Measurements from ENCODE around the gene MT1G.
A peak's percentile ranks its signal among the peaks of the same experiment; 100 is the strongest.

Gene MT1G

DNA sequence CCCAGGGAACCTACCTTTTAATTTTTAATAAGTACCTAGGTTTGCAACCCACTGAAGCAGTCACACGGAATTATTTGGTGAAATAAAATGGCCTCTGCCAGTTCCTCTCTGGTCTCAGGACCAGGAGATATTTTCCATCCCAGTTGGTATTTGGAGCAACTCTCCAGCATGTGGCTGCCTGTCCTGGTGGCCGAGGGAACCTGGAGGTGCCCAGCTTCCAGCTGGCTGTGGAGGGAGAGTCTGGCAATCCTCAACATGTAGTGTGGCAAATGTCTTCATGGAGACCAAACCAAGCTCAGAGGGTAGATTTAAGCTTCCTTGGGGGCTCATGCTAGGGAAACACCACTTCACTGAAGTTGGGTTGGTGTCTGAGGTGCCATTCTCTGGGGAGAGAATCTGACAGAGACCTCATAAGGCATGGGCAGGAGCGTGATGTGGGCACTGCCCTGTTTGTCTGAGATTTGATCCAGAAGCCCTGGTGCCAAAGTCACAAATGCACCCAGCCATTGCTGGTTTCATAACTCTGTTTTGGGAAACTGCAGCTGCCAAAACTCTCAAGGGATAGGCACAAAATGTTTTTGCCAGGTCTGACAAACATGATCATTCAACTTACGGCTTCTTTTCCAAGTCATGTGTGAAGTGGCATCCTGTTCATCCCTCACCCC lies 17.2 kb upstream of the MT1G start:
- Histone ChIP-seq H3K4me3 (ENCODE audit: low read length) (no peak overlapping the region), H3K4me1 (ENCODE audit: insufficient read depth, low read length) (peaks cover 24% of the 10 kb centered on the region; the same call in 1 of the 2 replicates), H3K27ac (ENCODE audit: low read depth, low read length) (no peak overlapping the region), H3K9ac (ENCODE audit: low read depth, low read length) (no peak overlapping the region), H3K9me3 (ENCODE audit: insufficient read depth, low read depth, low read length) (0 out of 2 replicates have a peak, but pooled peaks cover 4% of the 10 kb centered on the region), H3K27me3 (ENCODE audit: insufficient read depth, low read length) (peaks cover 43% of the 10 kb centered on the region), H3K36me3 (ENCODE audit: insufficient read depth, low read length) (no peaks in the 10 kb centered on the region; the same call in 1 of the 2 replicates)
- WGBS = 94% methylated on average over 4 of the region's 4 CpGs

DNA sequence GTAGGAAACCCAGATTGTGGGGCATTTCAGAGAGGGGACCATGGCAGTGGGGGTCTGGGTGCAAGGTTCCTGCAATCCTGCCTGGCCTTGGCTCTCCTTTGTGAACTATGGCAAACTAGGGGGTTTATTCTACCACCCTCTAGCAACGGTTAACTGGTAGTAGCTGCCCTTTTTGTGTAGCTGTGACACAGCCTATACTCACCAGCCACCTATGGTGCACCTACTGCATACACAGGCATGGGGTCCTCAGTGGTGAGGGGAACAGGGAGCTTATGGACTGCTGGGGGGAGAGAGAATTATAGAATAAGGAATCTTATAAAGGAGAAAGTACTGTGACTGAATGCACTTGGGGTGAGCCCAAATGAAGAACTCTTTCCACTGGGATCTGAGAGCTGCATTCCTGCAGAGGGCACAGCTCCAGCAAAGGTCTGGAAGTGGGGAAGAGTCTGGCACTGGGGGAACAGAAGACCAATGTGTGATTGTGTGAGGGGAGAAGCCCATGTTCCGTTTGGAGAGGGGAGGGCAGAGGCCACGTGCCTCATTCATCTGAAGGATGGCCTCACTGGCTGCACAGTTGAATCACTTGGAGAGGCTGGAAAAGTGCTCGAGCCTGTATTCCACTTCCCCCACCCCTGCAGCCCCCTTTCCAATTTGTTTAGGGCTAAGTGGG lies 16.5 kb upstream of the MT1G start:
- H3K9ac ChIP-seq (ENCODE audit: low read depth, low read length) = no peak overlapping the region
- H3K27ac ChIP-seq (ENCODE audit: low read depth, low read length) = no peak overlapping the region
- H3K4me3 ChIP-seq (ENCODE audit: low read length) = no peak overlapping the region
- 0 out of 2 replicates have a peak, but pooled peaks cover 4% of the 10 kb centered on the region for H3K9me3 ChIP-seq (ENCODE audit: insufficient read depth, low read depth, low read length)
- WGBS = 66% methylated on average over 4 of the region's 4 CpGs
- H3K27me3 ChIP-seq (ENCODE audit: insufficient read depth, low read length) = peaks cover 50% of the 10 kb centered on the region
- peaks cover 21% of the 10 kb centered on the region; the same call in 1 of the 2 replicates for H3K4me1 ChIP-seq (ENCODE audit: insufficient read depth, low read length)
- H3K36me3 ChIP-seq (ENCODE audit: insufficient read depth, low read length) = no peaks in the 10 kb centered on the region; the same call in 1 of the 2 replicates

DNA sequence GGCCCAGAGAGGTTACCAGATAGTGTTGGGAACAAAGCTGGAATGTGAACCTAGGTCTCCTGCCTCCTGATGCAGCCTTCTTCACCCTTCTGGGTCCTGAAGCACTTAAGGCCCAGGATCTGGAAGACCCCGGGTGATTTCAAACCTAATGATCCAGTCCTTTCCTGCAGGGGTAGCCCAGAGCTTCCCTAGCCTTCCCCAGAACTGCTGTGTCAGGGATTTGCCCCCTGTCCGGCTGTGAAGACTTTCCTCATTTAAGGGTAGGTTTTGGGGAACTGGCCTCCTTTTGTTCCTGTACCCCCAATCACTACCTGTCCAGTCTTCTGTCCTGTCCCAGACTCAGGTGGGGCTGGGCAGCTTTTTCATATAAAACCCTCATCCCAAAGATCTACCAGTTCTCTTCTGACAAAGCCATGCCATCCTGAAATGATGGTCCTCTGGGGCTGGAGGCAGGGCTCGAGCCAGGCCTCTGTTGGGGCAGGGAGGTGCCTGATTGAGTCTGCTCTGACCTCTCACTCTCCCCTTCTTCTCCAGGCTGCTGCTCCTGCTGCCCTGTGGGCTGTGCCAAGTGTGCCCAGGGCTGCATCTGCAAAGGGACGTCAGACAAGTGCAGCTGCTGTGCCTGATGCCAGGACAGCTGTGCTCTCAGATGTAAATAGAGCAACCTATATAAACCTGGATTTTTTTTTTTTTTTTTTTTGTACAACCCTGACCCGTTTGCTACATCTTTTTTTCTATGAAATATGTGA lies 15.7 kb upstream of the MT1G start:
- Histone ChIP-seq H3K9me3 (ENCODE audit: insufficient read depth, low read depth, low read length) (0 out of 2 replicates have a peak, but pooled peaks cover 4% of the 10 kb centered on the region), H3K27ac (ENCODE audit: low read depth, low read length) (no peak overlapping the region), H3K4me1 (ENCODE audit: insufficient read depth, low read length) (peaks cover 18% of the 10 kb centered on the region; the same call in 1 of the 2 replicates), H3K27me3 (ENCODE audit: insufficient read depth, low read length) (peaks cover 57% of the 10 kb centered on the region), H3K4me3 (ENCODE audit: low read length) (peak overlapping the region; percentile 69; the same call in 1 of the 2 replicates), H3K9ac (ENCODE audit: low read depth, low read length) (no peak overlapping the region), H3K36me3 (ENCODE audit: insufficient read depth, low read length) (no peaks in the 10 kb centered on the region; the same call in 1 of the 2 replicates)
- WGBS = 78% methylated on average over 4 of the region's 5 CpGs

DNA sequence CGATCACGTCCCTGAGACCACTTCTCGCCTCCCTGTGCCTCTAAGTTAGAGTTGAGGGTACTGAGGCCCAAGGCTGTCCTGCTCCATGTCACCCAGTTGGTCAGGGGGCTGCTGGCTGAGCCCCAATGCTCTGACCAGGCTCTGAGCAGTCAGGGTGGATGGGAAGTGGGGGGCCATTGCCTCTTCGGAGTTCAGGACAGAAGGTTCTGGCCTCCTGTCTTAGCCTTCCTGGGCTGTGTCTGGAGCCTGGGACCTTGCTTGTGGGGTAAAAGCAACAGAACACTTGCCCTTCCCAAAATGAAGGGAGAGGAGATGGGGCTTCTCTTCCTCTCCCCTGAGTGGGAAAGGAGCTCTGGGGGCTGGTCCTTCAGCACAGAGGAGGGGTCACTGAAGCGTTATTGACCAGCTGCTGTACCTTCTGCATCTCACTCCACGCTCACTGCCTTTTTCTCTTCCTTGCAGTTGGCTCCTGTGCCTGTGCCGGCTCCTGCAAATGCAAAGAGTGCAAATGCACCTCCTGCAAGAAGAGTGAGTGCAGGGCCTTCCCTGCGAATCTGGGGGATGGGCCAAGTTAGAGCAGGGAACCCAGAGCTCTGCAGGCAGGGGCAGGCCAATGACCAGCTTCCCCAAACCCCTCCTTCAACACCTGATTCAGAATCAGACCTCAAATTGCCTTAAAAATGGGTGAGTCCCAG lies 15.0 kb upstream of the MT1G start:
- Histone ChIP-seq H3K9me3 (ENCODE audit: insufficient read depth, low read depth, low read length) (0 out of 2 replicates have a peak, but pooled peaks cover 4% of the 10 kb centered on the region), H3K4me1 (ENCODE audit: insufficient read depth, low read length) (peaks cover 18% of the 10 kb centered on the region; the same call in 1 of the 2 replicates), H3K36me3 (ENCODE audit: insufficient read depth, low read length) (no peaks in the 10 kb centered on the region; the same call in 1 of the 2 replicates), H3K27ac (ENCODE audit: low read depth, low read length) (no peak overlapping the region), H3K27me3 (ENCODE audit: insufficient read depth, low read length) (peaks cover 63% of the 10 kb centered on the region), H3K9ac (ENCODE audit: low read depth, low read length) (peak overlapping the region; percentile 54), H3K4me3 (ENCODE audit: low read length) (peak overlapping the region; percentile 69)
- 7% methylated on average over 8 of the region's 8 CpGs for WGBS

DNA sequence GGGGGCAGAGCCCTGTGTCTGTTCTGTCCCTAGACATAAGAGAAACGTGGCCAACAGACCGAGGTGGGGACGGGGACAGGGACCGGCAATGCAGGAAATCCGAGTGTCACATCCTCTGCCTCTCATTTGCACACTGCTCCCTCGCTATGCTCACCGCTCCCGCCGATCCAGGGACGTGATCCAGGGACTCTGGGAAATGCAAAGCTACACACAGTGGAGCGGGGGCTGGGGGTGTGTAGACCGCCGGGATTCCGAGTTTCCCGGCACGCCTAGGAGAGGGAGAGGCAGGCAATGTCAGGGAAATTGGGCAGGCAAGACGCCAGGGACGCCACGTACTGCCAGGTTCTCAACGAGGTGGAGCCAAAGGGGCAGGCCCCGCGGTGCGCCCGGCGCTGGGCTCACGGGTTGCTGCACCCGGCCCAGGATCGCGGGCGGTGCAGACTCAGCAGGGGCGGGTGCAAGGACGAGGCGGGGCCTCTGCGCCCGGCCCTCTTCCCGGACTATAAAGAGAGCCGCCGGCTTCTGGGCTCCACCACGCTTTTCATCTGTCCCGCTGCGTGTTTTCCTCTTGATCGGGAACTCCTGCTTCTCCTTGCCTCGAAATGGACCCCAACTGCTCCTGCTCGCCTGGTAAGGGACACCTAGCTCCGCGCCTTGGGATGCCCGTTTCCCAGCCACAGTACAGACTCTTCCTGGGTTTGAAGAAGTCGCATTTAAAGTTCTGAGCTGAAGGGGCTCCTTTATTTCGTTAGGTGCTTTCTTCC lies 14.3 kb upstream of the MT1G start, which contains the start of gene MT1X:
TSS of gene MT1X (plus strand) at position 532 of the 764 bp plus-strand sequence. CDS start at position 603, 71 bp downstream.
- Histone ChIP-seq H3K27me3 (ENCODE audit: insufficient read depth, low read length) (peaks cover 70% of the 10 kb centered on the region), H3K27ac (ENCODE audit: low read depth, low read length) (no peak within 1 kb of the TSS), H3K4me3 (ENCODE audit: low read length) (peak within 1 kb of the TSS; percentile 69), H3K36me3 (ENCODE audit: insufficient read depth, low read length) (no peaks in the 10 kb centered on the region; the same call in 1 of the 2 replicates), H3K9me3 (ENCODE audit: insufficient read depth, low read depth, low read length) (0 out of 2 replicates have a peak, but pooled peaks cover 4% of the 10 kb centered on the region), H3K9ac (ENCODE audit: low read depth, low read length) (peak within 1 kb of the TSS; percentile 55), H3K4me1 (ENCODE audit: insufficient read depth, low read length) (peaks cover 18% of the 10 kb centered on the region; the same call in 1 of the 2 replicates)
- 1% methylated on average over 49 of the region's 49 CpGs for WGBS

DNA sequence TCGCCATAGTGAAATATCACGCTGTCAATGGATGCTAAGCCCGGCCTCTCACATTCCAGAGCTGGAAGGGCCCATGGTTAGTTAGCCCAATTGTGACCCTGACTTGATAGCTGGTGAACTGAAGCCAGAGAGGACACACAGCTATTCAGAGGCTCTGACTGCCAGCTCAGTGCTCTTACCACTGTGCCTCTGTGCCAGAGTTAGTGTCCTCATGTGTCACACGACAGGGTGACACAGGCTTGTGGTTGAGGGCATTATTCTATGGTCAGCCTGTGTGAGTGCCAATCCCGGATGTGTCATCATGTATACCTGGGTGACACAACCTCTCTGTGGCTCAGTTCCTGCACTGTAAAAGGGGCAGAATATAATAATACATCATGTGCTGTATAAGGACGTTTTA lies 12.0 kb upstream of the MT1G start:
- Histone ChIP-seq H3K9me3 (ENCODE audit: insufficient read depth, low read depth, low read length) (no peaks in the 10 kb centered on the region), H3K36me3 (ENCODE audit: insufficient read depth, low read length) (no peaks in the 10 kb centered on the region; the same call in 1 of the 2 replicates), H3K4me3 (ENCODE audit: low read length) (no peak overlapping the region), H3K4me1 (ENCODE audit: insufficient read depth, low read length) (peaks cover 18% of the 10 kb centered on the region; the same call in 1 of the 2 replicates), H3K27ac (ENCODE audit: low read depth, low read length) (no peak overlapping the region), H3K27me3 (ENCODE audit: insufficient read depth, low read length) (peaks cover 86% of the 10 kb centered on the region), H3K9ac (ENCODE audit: low read depth, low read length) (no peak overlapping the region)
- 84% methylated on average over 6 of the region's 6 CpGs for WGBS

DNA sequence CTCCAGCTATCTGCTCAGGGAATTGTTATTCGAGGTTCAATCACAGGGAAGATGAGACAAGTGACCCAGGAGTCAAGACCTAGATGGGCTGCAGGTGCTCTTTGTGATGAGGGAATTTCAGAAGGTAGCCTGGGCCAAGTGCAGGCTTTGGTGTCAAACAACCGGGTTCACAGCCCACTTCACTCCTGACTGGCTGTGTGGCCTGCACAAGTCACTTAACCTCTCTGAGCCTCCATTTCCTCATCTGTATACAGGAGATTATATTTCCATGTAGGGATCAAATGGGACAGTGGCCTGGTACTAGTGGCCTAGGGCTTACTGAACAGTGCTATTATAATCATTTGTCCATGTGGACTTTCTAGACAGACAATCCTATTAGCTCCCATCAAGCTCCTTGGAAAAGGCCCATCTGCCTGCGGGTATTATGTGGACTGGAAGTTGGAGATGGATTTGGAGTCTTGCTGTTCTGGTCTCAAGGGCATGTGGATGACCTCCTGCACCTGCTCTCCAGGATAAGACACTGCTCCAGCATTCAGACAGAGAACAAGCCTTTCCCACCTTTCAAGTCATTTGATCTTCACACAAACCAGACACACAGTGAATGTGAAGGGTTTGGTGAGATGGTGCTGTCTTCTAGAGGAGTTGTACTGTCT lies 11.3 kb upstream of the MT1G start:
- H3K27ac ChIP-seq (ENCODE audit: low read depth, low read length) = no peak overlapping the region
- H3K36me3 ChIP-seq (ENCODE audit: insufficient read depth, low read length) = no peaks in the 10 kb centered on the region; the same call in 1 of the 2 replicates
- H3K9ac ChIP-seq (ENCODE audit: low read depth, low read length) = no peak overlapping the region
- peaks cover 92% of the 10 kb centered on the region for H3K27me3 ChIP-seq (ENCODE audit: insufficient read depth, low read length)
- 99% methylated on average over 3 of the region's 3 CpGs for WGBS
- H3K4me3 ChIP-seq (ENCODE audit: low read length) = no peak overlapping the region
- no peaks in the 10 kb centered on the region for H3K9me3 ChIP-seq (ENCODE audit: insufficient read depth, low read depth, low read length)
- H3K4me1 ChIP-seq (ENCODE audit: insufficient read depth, low read length) = peaks cover 23% of the 10 kb centered on the region; the same call in 1 of the 2 replicates

DNA sequence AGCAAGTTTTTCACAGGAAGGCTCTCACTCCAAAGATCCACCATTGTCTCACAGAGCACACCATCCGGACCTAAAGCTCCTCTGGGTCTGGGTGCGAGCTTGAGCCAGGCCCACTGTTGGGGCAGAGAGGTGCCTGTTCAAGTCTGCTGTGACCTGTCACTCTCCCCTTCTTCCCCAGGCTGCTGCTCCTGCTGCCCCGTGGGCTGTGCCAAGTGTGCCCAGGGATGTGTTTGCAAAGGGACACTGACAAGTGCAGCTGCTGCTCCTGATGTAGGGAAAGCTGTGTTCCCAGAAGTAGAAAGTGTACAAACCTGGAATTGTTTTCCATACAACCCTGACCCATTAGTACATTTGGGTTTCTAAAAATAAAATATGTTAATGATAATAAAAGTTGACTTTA lies 9.6 kb upstream of the MT1G start:
- Histone ChIP-seq H3K9me3 (ENCODE audit: insufficient read depth, low read depth, low read length) (no peaks in the 10 kb centered on the region), H3K4me3 (ENCODE audit: low read length) (no peak overlapping the region), H3K27ac (ENCODE audit: low read depth, low read length) (no peak overlapping the region), H3K27me3 (ENCODE audit: insufficient read depth, low read length) (peaks cover 96% of the 10 kb centered on the region), H3K9ac (ENCODE audit: low read depth, low read length) (no peak overlapping the region), H3K4me1 (ENCODE audit: insufficient read depth, low read length) (peaks cover 12% of the 10 kb centered on the region; the same call in 1 of the 2 replicates), H3K36me3 (ENCODE audit: insufficient read depth, low read length) (no peaks in the 10 kb centered on the region)
- 83% methylated on average over 3 of the region's 3 CpGs for WGBS

DNA sequence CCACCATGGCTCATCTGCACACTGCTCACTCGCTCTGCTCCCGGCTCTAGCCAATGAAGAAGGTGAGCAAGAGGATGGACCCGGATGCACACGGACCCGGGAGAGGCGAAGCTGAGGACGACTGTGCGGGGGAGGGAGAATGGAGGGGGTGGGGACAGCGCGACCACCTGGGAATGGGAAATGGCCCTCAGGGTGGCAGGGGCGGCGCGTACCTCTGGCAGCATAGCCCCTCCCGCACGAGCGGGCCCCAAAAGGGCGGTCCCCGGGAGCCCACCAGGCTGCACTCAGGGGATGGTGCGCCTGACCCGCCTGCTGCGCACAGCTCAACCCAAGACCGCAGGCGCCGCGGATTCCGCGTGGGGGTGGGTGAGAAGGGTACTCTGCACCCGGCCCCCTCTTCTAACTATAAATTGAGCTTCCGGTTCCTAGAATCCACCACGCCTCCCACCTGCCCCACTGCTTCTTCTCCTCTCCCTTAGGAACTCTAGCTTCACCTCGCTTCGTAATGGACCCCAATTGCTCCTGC lies 7.9 kb upstream of the MT1G start:
- H3K9me3 ChIP-seq (ENCODE audit: insufficient read depth, low read depth, low read length) = no peaks in the 10 kb centered on the region
- H3K9ac ChIP-seq (ENCODE audit: low read depth, low read length) = peak overlapping the region; percentile 45
- peaks cover 96% of the 10 kb centered on the region for H3K27me3 ChIP-seq (ENCODE audit: insufficient read depth, low read length)
- H3K36me3 ChIP-seq (ENCODE audit: insufficient read depth, low read length) = no peaks in the 10 kb centered on the region
- H3K4me3 ChIP-seq (ENCODE audit: low read length) = peak overlapping the region; percentile 55
- peaks cover 5% of the 10 kb centered on the region; the same call in 1 of the 2 replicates for H3K4me1 ChIP-seq (ENCODE audit: insufficient read depth, low read length)
- H3K27ac ChIP-seq (ENCODE audit: low read depth, low read length) = no peak overlapping the region; the same call in 1 of the 2 replicates
- 5% methylated on average over 30 of the region's 32 CpGs for WGBS
